Fibroblast of villous mesenchyme (primary cell): ENCODE results near the gene APOBEC4. TPM values are rescaled to one million over a fixed set of nuclear protein-coding genes. Genes with fewer than 3 reads are reported as not detected.

Source experiments
- DNase-seq: peaks from one replicate; pipeline ENCODE4 v3.0.0-alpha.2; 2010; ENCODE audit warnings: low read depth
- H3K4me3 ChIP-seq: 2 replicates; pipeline ENCODE4 v1.5.1; 2011; ENCODE audit warnings: low read depth, mild to moderate bottlenecking, low read length
- total RNA-seq: library from RNA; depleted of rRNA; stranded (reverse); fragments of >200 nt; gene quantifications from 2 replicates; pipeline ENCODE4 v1.2.3, GENCODE V29; 2012
- TF ChIP-seq, protein P1 (sequence below): IDR thresholded peaks from 2 replicates; pipeline ENCODE4 v1.5.1; 2012; ENCODE audit warnings: low read depth, mild to moderate bottlenecking, low read length; ENCODE audit not compliant: insufficient read depth

Gene APOBEC4, protein sequence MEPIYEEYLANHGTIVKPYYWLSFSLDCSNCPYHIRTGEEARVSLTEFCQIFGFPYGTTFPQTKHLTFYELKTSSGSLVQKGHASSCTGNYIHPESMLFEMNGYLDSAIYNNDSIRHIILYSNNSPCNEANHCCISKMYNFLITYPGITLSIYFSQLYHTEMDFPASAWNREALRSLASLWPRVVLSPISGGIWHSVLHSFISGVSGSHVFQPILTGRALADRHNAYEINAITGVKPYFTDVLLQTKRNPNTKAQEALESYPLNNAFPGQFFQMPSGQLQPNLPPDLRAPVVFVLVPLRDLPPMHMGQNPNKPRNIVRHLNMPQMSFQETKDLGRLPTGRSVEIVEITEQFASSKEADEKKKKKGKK
- total RNA-seq: not detected in 2 replicates

DNA sequence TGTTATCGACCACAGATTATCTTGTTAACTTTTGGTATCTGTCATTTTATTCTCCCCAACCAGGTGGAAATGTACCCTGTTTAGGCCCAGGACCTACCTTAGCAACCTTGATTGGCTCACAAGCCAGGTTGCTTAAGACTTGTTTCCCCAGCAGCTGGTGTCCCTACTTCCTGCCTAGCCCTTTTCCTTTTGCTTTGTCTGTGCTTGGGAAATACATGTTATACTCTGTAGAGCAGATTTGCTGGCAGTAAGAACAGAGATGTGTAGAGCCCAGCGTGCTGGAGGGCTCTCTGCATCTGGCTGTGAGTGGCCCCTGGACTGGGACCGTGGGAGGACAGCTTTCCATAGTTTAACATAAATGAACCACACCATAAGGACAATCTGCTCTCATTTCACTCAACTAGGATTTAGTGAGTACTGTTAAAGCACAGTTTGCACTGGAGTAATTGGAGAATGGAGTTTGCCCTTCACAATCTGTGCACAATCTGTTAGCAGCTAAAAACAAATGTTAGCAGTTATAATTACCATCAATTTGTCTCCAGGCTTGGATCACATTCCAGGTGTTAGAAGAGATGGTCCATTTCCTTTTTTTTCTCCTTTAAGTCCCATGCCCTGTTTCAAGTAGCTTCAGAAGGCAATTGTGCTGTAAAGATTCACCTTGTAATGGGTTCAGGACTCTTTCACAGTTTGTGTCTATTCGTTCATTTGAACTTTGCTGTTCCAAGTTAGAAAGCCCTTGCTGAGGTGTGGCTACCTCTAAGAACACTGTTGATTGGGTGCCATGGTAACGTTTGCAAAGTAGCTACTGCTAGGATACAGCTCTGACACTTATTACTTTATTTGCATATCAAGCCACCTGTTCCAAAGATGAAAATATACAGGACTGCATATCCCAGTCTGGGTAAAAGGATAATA lies at the start of gene APOBEC4:
APOBEC4 (minus strand) TSS at position 770 of the 915 bp plus-strand sequence. CDS start 4,535 bp downstream, outside the sequence.
- no peak for DNase-seq
- TF ChIP-seq, protein P1, sequence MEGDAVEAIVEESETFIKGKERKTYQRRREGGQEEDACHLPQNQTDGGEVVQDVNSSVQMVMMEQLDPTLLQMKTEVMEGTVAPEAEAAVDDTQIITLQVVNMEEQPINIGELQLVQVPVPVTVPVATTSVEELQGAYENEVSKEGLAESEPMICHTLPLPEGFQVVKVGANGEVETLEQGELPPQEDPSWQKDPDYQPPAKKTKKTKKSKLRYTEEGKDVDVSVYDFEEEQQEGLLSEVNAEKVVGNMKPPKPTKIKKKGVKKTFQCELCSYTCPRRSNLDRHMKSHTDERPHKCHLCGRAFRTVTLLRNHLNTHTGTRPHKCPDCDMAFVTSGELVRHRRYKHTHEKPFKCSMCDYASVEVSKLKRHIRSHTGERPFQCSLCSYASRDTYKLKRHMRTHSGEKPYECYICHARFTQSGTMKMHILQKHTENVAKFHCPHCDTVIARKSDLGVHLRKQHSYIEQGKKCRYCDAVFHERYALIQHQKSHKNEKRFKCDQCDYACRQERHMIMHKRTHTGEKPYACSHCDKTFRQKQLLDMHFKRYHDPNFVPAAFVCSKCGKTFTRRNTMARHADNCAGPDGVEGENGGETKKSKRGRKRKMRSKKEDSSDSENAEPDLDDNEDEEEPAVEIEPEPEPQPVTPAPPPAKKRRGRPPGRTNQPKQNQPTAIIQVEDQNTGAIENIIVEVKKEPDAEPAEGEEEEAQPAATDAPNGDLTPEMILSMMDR: no peak
- H3K4me3 ChIP-seq: no peak within 1 kb of the TSS

DNA sequence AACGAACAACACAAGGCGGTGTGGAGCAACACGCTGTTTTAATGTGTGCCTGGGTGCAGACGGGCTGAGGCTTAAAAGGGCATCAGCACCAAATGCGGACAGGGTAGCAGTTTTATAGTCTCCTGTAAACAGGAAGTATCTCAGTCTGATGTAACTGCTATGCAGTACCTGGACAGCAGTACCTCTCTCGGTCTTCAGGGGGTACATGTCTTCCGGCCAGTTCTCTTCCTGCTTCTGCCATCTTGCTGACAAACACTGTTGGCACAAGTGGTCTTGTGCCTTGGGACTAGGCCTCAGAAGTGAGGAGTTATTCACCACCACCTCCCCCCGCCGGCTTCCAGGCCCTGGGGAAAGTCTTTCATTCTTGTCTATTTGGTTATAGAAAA lies 49.7 kb upstream of the APOBEC4 start:
- TF ChIP-seq, protein P1: no peak
- no peak overlapping the region for H3K4me3 ChIP-seq
- DNase-seq: no peak

DNA sequence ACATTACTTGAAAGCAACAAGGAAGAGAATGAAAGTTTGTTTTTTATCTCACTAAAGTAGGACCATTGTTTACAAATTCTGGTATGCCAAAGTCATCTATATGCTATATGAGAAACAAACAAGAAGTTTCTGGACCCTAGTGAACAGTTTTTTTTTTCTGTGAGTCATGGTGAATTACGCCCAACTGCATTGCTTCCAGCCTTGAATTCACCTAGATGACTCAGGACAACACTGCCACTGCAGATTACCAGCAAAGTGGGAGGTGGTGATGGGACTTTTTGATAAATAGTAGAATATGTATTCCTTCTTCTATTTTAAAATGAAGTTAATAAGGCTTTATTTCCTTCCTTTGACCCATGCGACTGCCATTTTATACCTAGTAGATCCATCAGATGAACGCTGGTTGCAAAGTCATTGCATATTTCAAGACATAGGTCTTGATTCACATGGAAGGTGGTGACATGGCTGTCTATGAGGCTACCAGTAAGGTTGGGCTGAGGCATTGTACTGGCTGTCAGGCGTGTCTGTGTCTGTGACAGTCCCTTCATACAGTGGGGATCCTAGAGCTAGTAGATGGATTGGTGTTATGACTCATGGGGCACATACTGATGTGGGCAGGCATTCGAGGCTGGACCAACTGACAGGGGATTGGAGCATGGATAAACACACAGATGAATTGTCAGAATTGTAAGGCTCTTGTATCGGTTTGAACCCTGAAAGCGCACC lies 49.1 kb upstream of the APOBEC4 start:
- peak; percentile 25 for DNase-seq
- no peak overlapping the region for H3K4me3 ChIP-seq

DNA sequence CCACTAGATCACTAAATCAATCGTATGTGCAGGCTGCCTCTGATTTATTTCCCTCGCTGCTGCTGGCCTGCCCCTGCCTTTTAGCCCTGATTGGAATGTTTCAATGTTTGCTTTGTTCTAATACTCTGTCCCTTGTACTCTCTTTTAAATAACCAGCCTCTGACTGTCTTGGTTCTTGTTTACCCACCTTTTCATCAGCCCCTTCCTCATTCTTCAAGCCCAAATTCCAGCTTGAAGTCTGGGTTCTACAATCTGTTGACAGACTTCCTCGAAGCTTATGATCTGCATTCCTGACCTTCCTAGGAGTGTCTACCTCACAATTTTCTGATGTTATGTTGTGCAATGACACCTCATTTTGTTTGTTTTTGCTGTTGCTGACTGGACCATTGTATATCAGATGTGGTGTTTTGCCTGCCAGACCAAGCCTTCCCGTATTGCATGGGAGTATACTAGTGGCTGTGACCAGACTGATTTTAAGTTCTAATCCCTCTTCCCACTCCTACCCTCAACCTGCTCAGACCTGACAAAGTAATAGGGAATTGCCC lies 46.6 kb upstream of the APOBEC4 start:
- TF ChIP-seq, protein P1: no peak
- H3K4me3 ChIP-seq: no peak overlapping the region
- DNase-seq: peak; percentile 43

More for the DNA sequence above, 49.1 kb upstream of the APOBEC4 start:
- TF ChIP-seq, protein P1: no peak

DNA sequence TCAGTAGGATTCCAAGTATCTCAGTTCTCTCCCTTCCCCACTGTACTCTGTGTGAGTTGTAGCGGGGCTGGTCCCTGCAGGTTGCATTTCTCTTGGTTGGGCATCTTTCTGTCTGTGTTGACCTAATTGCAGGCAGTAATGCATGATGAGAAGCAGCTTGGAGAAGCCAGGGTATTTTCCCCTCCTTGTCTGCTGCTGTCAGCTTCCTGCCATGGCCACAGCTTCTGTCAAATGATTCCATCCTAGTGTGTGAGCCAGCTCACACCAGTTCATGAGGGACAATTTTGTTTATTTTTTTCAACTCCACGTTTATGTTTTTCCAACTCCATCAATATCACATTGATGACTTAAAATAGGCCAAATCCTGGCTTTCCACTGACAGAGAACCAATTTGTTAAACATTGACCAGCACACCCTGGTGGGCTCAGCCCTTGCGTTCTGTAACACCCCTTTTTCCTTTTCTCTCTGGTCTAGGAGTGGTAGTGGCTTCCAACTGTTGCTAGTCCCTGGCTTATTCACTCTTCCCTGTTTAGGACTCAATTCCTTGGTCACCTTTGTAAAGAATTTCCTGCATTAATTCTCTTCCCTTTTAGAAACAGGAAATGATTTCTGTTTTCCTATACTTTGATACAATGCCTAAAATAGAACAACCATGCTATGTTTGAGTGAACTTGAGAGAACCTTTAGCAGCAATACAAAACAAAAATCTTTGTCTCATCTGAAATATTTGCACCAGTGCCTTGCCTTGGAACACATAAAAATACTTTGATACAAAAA lies 44.9 kb upstream of the APOBEC4 start:
- TF ChIP-seq, protein P1: no peak
- no peak for DNase-seq

More for the DNA sequence above, 44.9 kb upstream of the APOBEC4 start:
- no peak overlapping the region for H3K4me3 ChIP-seq
